Stimulated activated CD8-positive, alpha-beta memory T cell treated with anti-CD3 and anti-CD28 coated beads, Interleukin-12 subunit alpha, Interleukin-12 subunit beta, amount 100 ng/mL, for 1 hour (primary cell): ENCODE results near the gene MMP21.

Experiments
- DNase-seq: peaks from one replicate; pipeline ENCODE4 v3.0.0-alpha.2; 2020; ENCODE audit warnings: low read depth

Gene MMP21

DNA sequence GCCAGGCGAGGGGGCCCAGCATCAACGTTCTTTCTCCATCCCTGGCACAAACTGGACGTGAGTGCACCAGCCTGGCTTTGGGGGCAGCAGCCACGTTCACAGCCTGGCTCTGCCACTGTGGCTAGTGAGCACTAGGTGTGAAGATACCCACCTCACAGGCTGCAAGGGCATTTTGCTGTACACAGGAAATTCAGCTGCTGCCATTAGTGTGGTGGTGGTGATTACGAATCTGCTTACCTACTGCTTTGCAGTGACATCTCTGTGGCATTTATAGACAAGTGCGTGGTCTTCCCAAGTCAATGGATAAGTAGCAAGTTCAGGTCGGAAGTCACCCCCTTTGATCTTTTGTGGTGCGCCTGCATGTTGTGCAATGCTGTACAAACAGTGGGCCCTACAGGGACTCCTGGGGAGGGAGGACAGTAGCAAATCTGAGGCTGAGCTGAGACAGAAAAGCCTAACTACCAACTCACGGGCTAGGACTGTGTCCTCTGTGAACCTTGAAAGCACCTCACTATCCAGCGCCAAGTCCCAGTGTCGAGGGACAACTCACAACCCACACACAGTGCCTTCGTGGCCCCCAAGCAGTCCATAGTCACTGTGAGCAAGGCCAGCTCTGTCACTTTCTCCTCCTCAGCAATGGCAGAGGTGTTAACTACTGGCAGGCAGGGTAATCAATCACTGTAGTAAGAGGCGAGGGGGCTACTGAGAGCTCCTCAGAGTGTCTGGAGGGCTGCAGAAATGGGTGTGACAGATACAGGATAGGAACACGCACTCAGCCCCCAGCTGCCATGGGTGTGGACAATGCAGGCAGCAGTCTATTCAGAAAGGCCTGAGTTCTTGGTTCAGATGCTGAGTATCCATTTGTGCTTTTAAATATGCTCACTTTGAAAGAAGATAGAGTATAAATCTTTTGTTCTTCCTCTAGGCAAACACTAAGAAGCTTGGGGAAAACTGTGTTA is 17.0 kb upstream of the MMP21 start:
- no peak for DNase-seq

DNA sequence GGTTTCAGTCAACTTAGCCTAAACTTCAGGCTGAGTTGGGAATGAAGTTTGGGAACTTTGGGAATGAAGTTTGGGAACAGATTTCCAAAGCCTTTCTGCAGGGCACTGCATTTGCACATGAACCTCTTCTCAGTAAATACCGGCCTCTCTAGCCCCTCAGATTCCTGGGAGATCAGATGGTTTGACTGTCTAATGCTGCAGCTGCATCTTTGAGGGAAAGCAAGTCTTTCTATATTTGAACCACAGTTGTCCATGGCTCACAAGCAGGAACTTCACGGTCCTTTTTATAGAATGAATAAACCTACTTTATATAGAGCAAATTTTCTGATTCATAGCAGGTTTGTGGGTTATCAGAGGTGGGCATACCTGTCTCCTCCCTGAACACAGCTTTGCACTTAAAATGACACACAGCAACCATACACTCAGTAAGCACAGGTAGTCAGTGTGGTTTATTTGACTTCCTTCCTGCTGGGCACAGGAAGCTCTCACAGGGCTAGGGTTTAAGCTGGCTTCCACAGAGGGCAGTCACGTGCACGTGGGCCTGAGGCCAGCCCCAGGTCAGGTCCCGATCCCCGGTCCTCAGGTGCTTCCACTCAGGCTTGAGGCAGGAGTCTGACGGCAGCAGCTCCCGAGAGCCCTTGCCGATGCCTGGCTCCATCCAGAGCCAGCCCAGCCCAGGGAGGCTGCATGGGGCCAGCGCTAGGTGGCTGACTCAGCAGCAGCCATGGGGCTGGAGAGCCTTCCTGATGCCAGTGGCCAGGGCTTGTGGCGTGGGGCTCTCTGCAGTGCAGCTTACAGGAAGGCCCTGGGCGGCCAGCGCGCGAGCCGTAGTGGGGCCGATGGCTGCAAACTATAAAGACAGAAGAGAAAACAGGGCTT is 12.8 kb upstream of the MMP21 start:
- no peak for DNase-seq

DNA sequence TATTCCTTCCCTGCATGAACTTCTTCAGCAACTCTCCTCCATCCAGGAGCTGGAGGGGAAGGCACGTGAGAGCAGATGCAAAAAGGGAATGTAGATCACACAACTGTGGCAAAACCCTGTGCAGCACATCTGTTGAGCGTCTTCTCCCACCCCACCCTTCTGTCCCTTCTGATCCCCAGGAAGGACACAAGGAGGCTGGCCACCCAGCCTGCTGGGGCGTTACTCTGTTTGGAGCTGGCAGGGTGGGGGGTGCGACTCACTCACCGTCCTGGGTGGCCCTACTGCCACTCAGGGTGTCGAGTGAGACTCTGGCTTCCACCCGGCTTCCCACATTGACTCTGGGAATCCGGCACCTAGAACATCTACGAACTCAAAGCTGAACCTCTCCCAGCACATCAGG is 10.2 kb upstream of the MMP21 start:
- no peak for DNase-seq

DNA sequence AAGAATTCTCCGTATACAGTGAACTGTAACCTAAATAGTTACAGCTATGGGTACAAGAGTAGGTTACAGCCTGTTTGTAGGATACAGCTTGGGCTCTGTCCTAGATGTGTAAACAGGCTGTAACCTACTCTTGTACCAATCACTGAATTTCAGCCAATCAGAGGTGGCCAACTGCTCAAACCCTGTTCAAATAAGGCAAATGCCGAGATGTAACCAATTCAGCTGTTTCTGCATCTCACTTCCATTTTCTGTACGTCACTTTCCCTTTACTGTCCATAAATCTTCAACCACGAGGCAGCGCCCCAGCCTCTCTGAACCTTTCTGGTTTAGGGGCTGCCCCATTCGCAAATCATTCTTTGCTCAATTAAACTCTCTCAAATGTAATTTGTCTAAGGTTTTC is 8.3 kb upstream of the MMP21 start:
- DNase-seq = no peak

DNA sequence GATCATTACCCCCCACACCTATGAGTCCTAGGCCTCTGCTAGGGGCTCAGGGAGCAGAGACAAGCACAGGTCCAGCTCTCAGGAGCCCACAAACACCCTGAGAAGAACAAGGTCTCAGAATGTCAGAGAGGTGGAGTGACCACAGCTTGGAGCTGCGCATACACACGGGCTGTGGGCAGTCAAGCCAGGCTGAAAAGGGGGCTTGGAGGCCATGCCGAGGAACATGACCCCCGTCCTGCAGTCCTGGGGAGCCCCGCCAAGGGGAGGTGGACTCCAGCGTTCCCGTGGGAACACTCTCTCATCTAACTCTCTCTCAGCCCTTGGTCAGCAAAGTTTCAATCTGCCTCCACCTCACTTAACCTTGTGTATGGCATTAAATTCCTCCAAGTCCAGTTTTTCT is 7.8 kb upstream of the MMP21 start:
- DNase-seq = no peak

DNA sequence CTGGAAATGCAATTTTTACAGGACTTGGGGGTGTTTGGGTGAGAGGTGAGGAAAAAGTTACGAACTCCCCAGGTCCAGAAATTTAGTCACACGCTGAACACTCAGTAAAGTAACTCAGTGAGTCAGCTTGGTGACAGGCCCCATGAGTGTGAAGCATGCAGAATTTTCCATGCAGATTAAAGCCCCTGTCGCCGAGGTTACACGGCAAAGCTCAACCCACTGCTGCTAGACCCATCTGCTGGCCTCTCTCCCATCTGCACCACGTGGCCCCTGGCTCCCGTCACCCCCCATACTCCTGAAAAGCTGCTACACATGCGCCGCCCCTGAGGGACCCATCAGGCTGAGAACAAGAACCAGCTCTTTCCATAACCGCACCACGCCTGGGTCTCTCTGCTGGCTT is 7.0 kb upstream of the MMP21 start:
- no peak for DNase-seq

DNA sequence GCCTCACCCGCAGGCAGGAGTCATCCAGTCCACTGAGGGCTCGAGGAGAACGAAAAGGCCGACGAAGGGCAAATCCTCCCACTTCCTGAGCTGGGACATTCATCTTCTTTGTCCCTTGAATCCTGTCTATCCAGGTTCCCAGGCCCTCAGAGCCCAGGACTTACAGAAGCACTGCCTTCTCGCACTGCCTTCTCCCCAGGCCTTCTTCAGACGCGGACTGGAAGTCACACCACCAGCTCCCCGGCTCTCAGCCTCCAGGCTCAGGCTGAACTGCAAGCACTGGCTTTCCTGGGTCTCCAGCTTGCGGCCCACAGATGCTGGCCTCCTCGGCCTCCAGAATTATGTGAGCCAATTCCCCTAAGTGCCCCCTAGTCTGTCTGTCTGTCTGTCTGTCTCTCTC is 6.4 kb upstream of the MMP21 start:
- no peak for DNase-seq

DNA sequence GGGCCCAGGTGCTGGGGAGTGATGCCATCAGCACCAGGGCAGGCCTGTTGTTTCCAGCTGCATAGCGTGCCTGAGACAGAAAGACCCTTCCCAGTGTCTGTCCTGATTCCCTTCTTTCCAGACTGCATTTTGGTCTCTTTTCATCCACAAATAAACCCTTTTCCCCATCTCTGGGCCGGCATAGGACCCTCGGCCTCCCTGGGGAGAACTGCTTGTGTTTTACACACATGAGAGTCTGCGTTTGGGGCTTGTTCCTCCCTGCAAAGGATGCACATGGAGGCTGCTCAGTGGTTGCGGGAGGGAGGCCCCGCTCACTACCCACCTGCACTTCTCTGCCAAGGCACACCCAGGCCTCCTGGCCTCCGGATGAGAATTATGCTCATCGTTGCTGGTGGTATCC is 5.8 kb upstream of the MMP21 start:
- DNase-seq = no peak

DNA sequence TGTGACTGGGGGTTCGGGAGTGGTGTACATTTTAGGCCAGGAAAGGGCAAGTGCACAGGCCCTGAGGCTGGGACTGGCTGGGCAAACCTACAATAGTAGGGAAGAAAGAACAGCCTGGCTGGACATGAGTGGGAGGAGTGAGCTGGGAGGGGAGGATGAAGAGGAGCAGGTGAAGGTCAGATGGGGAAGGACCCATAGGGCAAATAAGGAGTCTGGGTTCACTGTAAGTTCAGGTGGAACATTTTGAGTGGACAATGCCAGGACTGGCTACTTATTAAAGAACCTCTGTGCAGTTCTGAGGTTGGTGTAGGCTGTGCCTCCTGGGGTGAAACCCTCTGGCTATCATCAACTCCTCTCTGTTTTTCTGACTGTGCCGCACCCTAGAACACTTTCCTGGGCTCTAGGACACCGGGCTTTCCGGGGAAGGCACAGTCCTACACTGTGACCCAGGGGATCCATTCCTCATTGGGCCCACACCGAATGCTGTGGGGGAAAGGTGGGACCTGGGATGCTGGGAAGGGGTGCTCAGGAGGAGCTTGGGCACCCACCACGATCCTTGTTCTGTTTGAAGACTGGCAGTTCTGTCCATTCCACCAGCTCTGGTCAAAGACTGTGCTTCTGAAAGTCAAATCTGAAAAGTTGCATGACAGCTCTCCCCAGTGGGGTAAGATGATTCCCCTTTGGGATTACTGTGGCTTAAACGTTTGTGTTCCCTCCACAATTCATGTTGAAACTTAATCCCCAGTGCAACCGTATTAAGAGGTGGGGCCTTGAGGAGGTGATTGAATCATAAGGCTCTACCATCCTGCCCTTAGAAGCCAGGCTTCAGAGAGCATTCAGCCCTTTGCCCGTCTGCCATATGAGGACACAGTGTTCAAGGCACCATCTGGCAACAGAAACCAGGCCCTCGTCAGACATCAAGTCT is 4.0 kb upstream of the MMP21 start:
- no peak for DNase-seq

DNA sequence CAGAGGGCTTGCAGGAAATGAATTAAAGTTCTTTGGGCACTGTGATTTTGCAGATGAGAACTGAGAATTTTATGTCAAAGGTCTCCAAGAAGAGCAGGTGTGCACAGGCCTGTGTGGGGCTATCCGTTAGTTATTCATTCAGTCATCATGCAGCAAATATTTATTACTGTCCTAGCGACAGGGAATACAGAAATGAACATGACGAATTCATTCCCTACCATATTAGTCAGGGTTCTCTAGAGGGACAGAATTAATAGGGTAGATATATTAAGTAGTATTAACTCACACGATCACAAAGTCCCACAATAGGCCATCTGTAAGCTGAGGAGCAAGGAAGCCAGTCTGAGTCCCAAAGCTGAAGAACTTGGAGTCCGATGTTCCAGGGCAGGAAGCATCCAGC is 2.9 kb upstream of the MMP21 start:
- DNase-seq = no peak

DNA sequence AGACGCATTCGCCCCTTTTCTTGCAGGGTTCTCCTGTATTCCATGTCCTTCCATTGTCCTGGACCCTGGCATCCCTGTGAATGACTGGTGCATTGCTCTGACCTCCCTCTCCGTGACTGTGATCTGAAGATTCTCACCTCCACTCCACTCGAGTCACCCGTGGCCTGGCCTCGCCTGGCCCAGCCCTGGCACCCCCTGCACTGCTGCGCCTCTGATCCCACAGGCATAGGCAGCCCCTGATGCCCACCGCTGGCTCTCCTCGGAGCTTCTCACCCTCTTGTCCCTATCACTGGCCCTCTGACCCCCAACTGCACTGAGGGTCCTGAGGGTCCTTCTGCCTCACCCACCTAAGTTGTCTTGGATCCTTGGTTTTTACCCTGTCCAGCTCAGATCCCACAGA is 2.2 kb upstream of the MMP21 start:
- DNase-seq = no peak

DNA sequence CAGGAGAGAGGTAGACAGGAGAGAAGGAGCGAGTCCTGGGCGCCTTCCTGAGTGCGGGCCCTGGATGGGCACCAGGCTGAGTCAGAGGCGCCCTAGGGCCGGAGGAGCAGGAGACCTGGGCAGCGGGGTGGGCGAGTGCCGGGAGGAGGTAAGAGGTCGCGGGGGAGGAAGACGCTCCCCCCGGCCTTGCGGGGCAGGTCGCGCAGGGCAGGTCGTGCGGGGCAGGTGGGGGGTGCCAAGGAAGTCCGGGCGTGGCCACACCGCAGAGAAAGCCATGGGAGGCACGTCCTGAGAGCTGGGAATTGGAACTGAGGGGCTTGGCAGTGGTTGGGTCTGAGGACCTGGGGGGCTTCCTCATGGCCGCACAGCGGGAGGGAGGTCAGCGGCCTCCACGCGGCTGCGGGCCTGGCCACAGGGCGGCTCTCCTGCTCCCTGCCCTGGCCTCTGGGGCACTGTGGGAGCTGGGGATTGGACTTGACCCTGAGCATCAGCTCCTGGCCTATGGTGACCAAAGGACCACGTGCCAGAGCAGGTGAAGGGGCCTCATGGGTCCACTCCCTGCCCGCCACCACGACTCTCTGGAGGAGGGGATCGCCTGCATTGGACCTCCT is 935 bp downstream of the MMP21 start:
- DNase-seq = no peak

DNA sequence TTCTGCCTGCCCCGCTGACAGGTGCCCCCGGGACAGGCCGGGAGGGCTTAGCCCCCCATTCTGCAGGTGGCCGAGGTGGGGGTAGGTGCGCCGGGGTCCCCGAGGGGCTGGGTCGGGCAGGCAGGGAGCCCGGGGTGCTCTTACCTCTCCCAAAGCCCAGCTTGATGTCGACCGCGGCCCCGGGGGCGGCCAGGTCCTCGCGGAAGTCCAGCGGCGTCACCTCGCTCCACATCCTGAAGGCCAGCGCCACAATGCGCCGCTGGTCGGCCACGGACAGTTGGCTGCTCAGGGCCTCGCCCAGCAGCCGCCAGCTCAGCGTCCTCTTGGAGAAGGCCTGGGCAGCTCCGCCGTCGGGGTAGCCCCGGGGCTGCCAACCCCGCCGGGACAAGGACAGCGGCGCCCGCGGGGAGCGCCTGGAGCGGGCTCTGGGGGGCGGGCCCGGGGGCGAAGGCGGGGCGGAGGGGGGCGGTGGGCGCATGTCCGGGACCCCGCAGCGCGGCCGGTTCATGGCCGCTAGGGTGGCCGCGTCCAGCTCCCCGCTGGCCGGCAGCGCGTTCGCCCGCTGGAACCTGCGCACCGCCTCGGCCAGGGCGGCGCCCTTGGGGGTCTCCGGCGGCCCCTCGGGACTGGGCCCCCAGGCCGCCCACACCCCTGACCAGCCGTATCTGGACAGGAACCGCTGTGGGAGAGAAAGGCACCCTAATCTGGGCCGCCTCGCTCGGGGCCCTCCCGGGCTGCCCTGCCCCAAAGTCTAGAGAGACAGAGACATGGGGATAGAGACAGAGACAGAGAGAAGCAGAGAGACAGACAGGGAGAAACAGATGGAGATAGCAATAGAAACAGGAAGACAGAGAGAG is 1.7 kb downstream of the MMP21 start:
- no peak for DNase-seq

DNA sequence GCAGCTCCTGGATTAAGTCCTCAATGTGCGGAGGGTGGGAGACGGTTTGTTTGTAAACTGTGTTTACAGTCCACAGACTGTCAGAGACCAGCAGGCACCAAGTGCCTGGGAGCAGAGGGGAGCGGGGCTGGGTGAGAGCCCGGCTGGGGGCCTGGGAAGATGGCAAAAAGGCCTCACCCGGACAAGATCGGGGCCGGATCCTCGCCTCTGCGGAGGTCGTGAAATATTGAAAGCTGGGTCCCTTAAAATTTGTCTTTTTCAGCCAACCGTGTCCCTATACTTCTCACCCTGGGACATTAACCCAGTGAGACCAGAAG is 2.8 kb downstream of the MMP21 start:
- DNase-seq = no peak

DNA sequence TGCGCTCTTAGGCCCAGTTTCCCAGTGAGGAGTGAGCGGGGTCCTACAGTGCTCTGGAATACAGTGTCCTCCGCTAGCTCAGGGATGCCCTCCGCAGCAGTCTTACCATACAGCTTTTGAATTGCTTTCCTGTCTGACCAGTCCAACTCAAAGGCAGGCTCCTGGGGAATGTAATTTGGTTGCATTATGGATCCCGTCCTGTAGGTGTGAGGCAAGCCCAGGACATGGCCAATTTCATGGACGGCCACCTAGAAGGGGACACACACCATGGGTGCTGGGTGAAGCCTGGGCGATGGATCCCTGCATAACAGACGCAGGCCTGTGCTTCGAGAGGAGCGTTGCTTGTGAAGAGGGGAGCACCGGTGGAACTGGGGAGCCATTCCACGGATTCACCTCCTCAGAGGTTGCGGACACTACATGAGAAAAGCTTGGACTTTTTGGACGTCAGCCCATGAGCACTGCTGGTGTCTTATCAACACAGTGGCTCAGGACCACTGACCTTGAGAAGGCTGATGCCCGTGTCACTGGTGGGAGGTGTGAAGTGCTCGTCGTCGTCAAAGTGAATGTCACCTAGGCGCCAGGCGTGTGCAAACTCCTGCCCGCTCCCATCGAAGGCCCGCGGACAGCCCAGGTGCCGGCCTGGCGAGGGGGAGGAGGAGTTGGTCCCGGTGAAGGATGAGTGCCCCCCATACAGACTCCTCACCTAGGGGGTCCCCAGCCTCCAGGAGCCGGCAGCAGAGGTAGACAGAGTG is 3.3 kb downstream of the MMP21 start:
- DNase-seq = no peak

DNA sequence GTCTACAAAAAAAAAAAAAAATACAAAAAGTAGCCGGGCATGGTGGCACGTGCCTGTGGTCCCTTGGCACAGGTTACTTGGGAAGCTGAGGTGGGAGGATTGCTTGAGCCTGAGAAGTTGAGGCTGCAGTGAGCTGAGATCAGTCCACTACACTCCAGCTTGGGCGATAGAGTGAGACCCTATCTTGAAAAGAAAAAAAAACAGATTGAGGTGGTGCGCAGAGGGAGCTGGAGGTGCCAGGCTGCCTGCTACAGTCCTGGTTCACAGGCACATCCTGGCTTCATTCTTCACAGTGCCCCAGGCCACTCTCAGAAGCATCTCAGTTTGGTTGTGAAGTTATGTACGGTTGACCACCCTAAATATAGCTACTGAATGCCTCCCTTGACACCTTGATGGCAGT is 4.8 kb downstream of the MMP21 start:
- DNase-seq = no peak

DNA sequence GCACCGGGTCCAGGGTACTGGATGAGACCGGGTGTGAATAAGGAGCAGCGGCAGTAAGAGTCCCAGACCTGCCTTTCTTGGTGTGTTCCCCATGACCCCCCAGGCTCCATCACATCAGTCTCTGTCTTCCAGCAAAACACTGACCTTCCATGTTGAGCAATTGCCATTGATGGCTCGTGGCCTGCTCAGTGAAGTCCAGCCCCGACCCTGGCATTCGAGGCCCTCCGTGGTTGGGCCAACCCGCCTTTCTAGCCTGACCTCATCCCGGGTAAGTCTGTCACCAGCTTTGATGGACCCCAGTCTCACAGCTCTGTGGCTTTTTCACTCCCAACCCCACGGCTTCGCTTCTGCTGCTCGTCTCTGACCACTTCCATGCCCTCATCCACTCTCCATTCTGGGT is 6.4 kb downstream of the MMP21 start:
- DNase-seq = no peak

DNA sequence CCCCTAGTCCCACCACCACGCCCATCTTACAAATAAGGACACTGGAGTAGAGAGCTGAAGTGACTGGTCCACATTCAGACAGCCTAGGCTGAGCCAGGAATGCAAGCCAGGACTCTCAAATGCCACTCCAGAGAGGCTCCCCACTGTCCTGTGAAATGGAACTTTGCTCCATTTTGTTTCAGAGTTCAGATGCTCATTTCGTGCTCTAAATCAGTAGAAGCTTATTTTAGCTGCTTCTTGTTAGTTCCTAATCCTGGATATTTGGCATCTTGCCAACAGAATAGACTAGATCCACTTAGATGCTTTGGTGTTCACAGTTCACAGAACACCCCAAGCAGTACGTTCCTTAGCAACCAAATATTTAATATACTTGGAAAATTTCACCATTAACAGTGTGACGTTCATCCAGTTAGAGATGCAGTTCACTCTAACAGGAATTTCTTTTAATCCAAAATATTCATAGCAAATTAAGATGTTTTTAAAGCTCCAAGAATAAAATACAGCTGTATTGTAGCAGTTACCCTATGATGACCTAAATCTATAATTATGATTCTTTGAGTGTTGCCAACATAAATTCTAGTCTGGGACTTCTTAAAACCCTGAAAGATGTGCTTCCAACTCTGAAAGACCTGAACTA is 7.3 kb downstream of the MMP21 start:
- no peak for DNase-seq

DNA sequence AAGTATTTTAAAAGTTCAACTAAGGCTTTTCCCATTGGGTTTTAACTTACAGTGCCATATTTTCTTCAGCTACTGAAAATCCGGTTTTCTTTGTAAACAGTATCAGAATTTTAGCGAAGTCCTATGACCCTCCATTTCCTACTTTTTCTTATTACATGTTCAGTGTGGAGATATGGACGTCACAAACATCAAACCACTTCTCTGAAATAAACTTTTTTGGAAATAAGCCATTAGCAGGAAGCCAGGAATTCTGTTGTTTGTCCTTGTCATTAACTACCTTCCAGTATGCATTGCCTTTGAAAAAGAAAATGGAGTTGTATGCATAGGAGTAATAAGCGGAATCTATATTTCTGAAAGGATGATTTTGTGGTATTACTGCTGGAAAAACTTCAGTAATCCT is 9.1 kb downstream of the MMP21 start:
- DNase-seq = no peak

DNA sequence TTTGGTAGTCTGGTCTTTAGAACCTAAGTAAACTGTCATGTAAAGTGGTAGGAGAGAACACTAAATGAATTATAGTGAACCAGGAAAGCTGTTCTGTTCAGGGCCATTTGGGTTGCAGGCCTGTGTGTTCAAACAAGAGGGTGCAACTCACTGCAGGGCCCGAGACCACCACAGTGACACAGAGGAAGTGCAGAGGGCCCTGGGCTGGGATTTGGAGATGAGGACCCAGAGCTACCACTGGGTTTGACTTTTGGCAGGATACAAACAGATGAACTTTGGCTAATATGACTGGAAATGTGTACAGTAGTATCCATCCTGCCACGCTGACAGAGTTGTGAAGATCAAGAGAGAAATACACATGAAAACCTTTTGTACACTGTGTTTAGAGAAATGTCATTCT is 9.8 kb downstream of the MMP21 start:
- no peak for DNase-seq
